Parathyroid adenoma (tissue), 2 donors: ENCODE measurements around the gene SHC3.

Experiments
- H2AFZ ChIP-seq: fragments of 300-600 bp; sonication (generic); one replicate; pipeline ENCODE4 v1.7.0; 2017; ENCODE audit warnings: antibody characterized with exemption, mild to moderate bottlenecking
- H3K27ac ChIP-seq: fragments of 300-600 bp; sonication (generic); one replicate; pipeline ENCODE4 v1.7.0; 2017
- H3K27me3 ChIP-seq: fragments of 300-600 bp; sonication (generic); one replicate; pipeline ENCODE4 v1.7.0; 2017; ENCODE audit warnings: low read length; ENCODE audit not compliant: control insufficient read depth, insufficient read depth
- H3K36me3 ChIP-seq: fragments of 300-600 bp; sonication (generic); one replicate; pipeline ENCODE4 v1.7.0; 2017; ENCODE audit warnings: low read length; ENCODE audit not compliant: control insufficient read depth, insufficient read depth
- H3K4me1 ChIP-seq: fragments of 300-600 bp; sonication (generic); one replicate; pipeline ENCODE4 v1.7.0; 2017; ENCODE audit warnings: control low read depth
- H3K4me2 ChIP-seq: fragments of 300-600 bp; sonication (generic); one replicate; pipeline ENCODE4 v1.7.0; 2017; ENCODE audit warnings: low read length
- H3K4me3 ChIP-seq: fragments of 300-600 bp; sonication (generic); one replicate; pipeline ENCODE4 v1.7.0; 2017; ENCODE audit warnings: low read depth, low read length
- H3K79me2 ChIP-seq: fragments of 300-600 bp; sonication (generic); one replicate; pipeline ENCODE4 v1.7.0; 2017; ENCODE audit warnings: control low read depth
- H3K9ac ChIP-seq: fragments of 300-600 bp; sonication (generic); one replicate; pipeline ENCODE4 v1.7.0; 2017; ENCODE audit warnings: mild to moderate bottlenecking
- H3K9me3 ChIP-seq: fragments of 300-600 bp; sonication (generic); one replicate; pipeline ENCODE4 v1.7.0; 2017; ENCODE audit warnings: low read length; ENCODE audit not compliant: control insufficient read depth
- TF ChIP-seq, protein P1 (sequence below): fragments of 300-600 bp; sonication (generic); IDR thresholded peaks from one replicate; pipeline ENCODE4 v1.7.0; 2017; ENCODE audit warnings: antibody characterized with exemption, mild to moderate bottlenecking
- donor health status: primary hyperparathyroidism.

The SHC3 gene

DNA sequence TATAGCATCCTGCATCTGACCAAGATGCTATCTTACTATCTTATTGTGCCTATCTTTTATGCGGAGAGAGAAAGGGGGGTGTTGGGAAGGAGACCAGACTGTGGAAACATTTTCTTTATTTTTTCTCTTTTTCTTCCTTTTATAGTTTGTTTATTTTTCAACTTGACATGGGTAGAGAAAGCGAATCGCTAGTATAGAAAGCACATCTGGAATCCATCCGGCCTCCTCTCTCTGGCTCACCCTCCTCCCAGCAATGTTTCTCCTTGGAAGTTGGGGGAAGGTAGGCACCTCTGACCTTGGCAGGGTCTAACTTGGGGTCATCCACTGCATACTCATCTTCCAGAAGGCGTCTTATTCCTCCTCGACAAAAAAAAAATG lies 183.4 kb downstream of the SHC3 start:
- Histone ChIP-seq H3K9me3 (no peaks in the 10 kb centered on the region), H3K27me3 (no peaks in the 10 kb centered on the region), H3K36me3 (no peaks in the 10 kb centered on the region), H2AFZ (no peak overlapping the region), H3K4me3 (no peak overlapping the region), H3K27ac (no peak overlapping the region), H3K4me1 (no peaks in the 10 kb centered on the region), H3K4me2 (no peak overlapping the region), H3K9ac (no peak overlapping the region), H3K79me2 (no peaks in the 10 kb centered on the region)
- TF ChIP-seq, protein P1, sequence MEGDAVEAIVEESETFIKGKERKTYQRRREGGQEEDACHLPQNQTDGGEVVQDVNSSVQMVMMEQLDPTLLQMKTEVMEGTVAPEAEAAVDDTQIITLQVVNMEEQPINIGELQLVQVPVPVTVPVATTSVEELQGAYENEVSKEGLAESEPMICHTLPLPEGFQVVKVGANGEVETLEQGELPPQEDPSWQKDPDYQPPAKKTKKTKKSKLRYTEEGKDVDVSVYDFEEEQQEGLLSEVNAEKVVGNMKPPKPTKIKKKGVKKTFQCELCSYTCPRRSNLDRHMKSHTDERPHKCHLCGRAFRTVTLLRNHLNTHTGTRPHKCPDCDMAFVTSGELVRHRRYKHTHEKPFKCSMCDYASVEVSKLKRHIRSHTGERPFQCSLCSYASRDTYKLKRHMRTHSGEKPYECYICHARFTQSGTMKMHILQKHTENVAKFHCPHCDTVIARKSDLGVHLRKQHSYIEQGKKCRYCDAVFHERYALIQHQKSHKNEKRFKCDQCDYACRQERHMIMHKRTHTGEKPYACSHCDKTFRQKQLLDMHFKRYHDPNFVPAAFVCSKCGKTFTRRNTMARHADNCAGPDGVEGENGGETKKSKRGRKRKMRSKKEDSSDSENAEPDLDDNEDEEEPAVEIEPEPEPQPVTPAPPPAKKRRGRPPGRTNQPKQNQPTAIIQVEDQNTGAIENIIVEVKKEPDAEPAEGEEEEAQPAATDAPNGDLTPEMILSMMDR, result no peak

DNA sequence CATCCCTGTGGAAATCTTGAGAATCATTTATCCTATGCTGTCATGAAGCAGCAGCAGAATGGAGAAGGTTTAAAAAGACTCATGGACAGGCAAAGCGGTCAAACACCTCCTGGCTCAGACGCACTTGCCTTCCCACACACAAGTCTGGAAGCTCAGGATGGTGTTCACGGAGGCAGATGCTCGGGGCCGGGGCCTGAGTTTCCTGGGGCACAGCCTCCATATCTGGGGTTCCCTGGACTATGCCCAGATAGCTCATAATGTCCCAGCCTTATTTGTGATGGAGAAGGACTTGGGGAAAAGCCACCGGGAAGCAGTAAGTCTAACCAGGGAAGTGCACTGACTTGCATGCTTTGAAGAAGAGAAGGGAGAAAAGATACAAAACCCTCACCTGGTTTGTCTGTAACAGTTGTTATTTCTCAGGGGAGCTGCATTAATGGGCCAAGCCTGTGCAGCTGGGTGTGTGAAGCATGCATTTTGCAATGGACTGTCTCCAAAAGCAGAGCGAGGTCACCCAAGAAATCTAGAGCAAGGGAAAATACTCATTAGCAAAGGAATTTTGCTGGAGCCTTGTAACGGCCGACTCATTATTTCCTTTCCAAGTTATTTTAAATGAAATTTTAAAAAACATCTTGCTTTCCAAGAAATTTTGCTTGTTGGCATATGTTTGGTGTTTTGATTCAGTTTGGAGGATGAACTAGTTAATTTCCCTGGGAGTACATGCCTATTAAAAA lies 184.0 kb downstream of the SHC3 start:
- H3K27ac ChIP-seq, result no peak overlapping the region
- H3K9ac ChIP-seq, result no peak overlapping the region
- H3K4me2 ChIP-seq, result no peak overlapping the region
- H3K27me3 ChIP-seq, result no peaks in the 10 kb centered on the region
- TF ChIP-seq, protein P1, result no peak
- H3K79me2 ChIP-seq, result no peaks in the 10 kb centered on the region
- H3K9me3 ChIP-seq, result no peaks in the 10 kb centered on the region
- H3K36me3 ChIP-seq, result no peaks in the 10 kb centered on the region
- no peaks in the 10 kb centered on the region for H3K4me1 ChIP-seq
- no peak overlapping the region for H2AFZ ChIP-seq
- H3K4me3 ChIP-seq, result no peak overlapping the region

GRCh38 chr9:88993871-88994460 lies 184.7 kb downstream of the SHC3 start:
- Histone ChIP-seq H3K27me3 (no peaks in the 10 kb centered on the region), H3K4me2 (no peak overlapping the region), H2AFZ (no peak overlapping the region), H3K79me2 (no peaks in the 10 kb centered on the region), H3K9ac (no peak overlapping the region), H3K4me1 (no peaks in the 10 kb centered on the region), H3K4me3 (no peak overlapping the region), H3K27ac (no peak overlapping the region), H3K36me3 (no peaks in the 10 kb centered on the region), H3K9me3 (no peaks in the 10 kb centered on the region)
- TF ChIP-seq, protein P1, result no peak

- TF ChIP-seq, protein P1, result no peak
- Histone ChIP-seq H3K4me2 (no peak overlapping the region), H3K79me2 (no peaks in the 10 kb centered on the region), H3K9ac (no peak overlapping the region), H3K27me3 (no peaks in the 10 kb centered on the region), H2AFZ (no peak overlapping the region), H3K9me3 (no peaks in the 10 kb centered on the region), H3K4me3 (no peak overlapping the region), H3K4me1 (no peaks in the 10 kb centered on the region), H3K36me3 (no peaks in the 10 kb centered on the region), H3K27ac (no peak overlapping the region)
These were observed 185.3 kb downstream of the SHC3 start for GRCh38 chr9:88993327-88993726.

DNA sequence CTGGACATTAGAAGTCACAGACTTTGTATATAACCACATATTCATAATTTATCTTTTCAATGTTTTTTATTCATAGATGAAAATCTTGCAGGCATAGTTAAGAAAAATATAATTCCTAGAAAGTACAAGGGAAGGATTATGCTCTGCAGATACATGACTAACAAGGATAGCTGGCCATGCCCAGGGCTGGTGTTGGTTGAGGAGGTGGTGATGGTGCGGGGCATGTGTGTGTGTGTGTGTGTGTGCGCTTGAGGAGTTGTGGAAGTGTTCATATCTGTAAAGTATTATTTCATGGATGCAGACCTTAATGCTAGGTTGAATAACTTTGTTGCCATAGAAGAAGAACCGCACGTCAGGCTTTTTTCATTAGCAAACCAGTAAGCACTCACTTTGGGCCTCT lies 186.1 kb downstream of the SHC3 start:
- H3K27me3 ChIP-seq, result no peaks in the 10 kb centered on the region
- H3K4me1 ChIP-seq, result no peaks in the 10 kb centered on the region
- no peak overlapping the region for H3K4me2 ChIP-seq
- TF ChIP-seq, protein P1, result no peak
- no peaks in the 10 kb centered on the region for H3K9me3 ChIP-seq
- H3K79me2 ChIP-seq, result no peaks in the 10 kb centered on the region
- no peak overlapping the region for H3K9ac ChIP-seq
- no peak overlapping the region for H3K4me3 ChIP-seq
- H2AFZ ChIP-seq, result no peak overlapping the region
- no peaks in the 10 kb centered on the region for H3K36me3 ChIP-seq
- no peak overlapping the region for H3K27ac ChIP-seq
